Rectal smooth muscle tissue (tissue), 1 donor: ENCODE data around the gene RGL1.
A peak's percentile ranks its signal among the peaks of the same experiment; 100 is the strongest.
"Not testable (repeated sequence)": the region's sequence is repeated elsewhere in the genome, so short reads cannot be mapped to it uniquely, and the experiment has no call there.

Experiments
- H3K27ac ChIP-seq: one replicate; pipeline ENCODE4 v1.7.0; 2013; ENCODE audit warnings: low read depth, low read length, inconsistent platforms
- H3K27me3 ChIP-seq: one replicate; pipeline ENCODE4 v1.7.0; 2013; ENCODE audit warnings: low read length; ENCODE audit not compliant: control insufficient read depth, insufficient read depth
- H3K36me3 ChIP-seq: one replicate; pipeline ENCODE4 v1.7.0; 2013; ENCODE audit warnings: low read length; ENCODE audit not compliant: control insufficient read depth, insufficient read depth
- H3K4me1 ChIP-seq: one replicate; pipeline ENCODE4 v1.7.0; 2013; ENCODE audit warnings: low read length; ENCODE audit not compliant: control insufficient read depth, insufficient read depth
- H3K4me3 ChIP-seq: one replicate; pipeline ENCODE4 v1.7.0; 2013; ENCODE audit warnings: low read length
- H3K9ac ChIP-seq: one replicate; pipeline ENCODE4 v1.7.0; 2013; ENCODE audit warnings: low read length

The RGL1 gene

DNA sequence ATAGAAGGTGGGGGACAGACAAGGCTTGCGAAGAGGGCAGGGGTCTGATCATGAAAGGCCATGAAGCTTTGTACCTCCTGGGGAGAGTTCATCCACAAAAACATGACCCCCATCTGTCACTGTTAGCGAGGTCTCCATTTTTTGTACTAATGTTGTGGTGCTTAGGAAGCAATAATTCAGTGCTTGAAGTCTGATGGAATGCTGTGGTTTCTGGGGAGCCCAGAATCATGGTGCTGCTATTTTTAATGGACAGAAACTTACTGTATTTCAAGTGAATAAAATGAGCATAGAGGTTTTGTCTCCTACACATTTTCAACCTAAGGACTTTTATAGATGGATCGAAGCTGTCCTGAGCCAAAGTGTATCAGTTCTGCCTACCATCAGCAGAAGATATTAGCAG is 28.2 kb upstream of the RGL1 start:
- H3K4me3 ChIP-seq = no peak overlapping the region
- H3K27me3 ChIP-seq = no peaks in the 10 kb centered on the region
- no peaks in the 10 kb centered on the region for H3K36me3 ChIP-seq
- no peak overlapping the region for H3K27ac ChIP-seq
- H3K9ac ChIP-seq = no peak overlapping the region
- H3K4me1 ChIP-seq = no peaks in the 10 kb centered on the region

DNA sequence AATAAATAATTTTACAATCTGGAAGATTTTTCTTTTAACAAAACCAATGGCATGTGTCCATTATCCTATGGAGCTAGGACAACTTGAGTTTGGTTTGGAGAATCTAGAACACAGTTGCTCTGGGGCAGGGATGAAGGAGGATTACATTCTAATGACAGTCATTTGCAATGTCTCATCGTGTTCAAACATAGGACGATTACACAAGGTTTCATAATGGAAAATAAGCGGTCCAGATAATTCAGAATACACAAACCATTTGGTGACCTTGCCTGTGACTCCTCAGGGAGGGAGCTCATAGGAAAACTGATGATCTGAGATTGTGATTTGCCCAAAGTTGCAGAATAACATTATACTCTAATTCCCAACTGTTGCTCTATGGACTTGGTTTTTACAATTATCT is 27.6 kb upstream of the RGL1 start:
- Histone ChIP-seq H3K36me3 (no peaks in the 10 kb centered on the region), H3K27me3 (no peaks in the 10 kb centered on the region)

DNA sequence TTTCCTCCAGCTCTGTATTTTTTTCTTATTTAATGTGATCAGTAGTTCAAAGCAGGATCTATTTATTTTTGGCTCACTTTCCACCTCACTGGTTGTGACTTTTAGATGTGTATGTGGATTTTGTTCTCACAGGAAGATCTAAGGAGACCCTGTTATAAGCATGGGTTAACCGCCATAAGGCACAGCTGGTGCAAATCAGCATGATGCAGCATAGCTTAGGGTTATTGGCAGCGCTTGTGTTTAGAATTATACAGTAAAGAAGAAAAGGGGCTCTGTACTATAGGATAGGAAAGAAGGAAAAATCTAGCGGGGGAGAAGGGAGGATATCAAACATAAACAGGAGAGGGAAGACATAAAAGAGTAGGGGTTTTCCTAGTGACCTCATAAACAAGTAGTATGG is 26.9 kb upstream of the RGL1 start:
- Histone ChIP-seq H3K36me3 (no peaks in the 10 kb centered on the region), H3K27ac (no peak overlapping the region), H3K27me3 (no peaks in the 10 kb centered on the region), H3K4me1 (no peaks in the 10 kb centered on the region), H3K9ac (no peak overlapping the region), H3K4me3 (no peak overlapping the region)

More for the DNA sequence above, 27.6 kb upstream of the RGL1 start:
- Histone ChIP-seq H3K27ac (no peak overlapping the region), H3K4me3 (no peak overlapping the region), H3K4me1 (no peaks in the 10 kb centered on the region), H3K9ac (no peak overlapping the region)

GRCh38 chr1:183778568-183779433 is 26.1 kb upstream of the RGL1 start:
- H3K36me3 ChIP-seq = no peaks in the 10 kb centered on the region
- no peaks in the 10 kb centered on the region for H3K27me3 ChIP-seq
- no peak overlapping the region for H3K4me3 ChIP-seq
- no peak overlapping the region for H3K9ac ChIP-seq
- no peak overlapping the region for H3K27ac ChIP-seq
- H3K4me1 ChIP-seq = no peaks in the 10 kb centered on the region

- Histone ChIP-seq H3K9ac (no peak overlapping the region), H3K36me3 (no peaks in the 10 kb centered on the region), H3K27me3 (no peaks in the 10 kb centered on the region), H3K27ac (no peak overlapping the region), H3K4me1 (peaks cover 3% of the 10 kb centered on the region), H3K4me3 (no peak overlapping the region)
Observed at GRCh38 chr1:183780159-183780558, 24.8 kb upstream of the RGL1 start.

DNA sequence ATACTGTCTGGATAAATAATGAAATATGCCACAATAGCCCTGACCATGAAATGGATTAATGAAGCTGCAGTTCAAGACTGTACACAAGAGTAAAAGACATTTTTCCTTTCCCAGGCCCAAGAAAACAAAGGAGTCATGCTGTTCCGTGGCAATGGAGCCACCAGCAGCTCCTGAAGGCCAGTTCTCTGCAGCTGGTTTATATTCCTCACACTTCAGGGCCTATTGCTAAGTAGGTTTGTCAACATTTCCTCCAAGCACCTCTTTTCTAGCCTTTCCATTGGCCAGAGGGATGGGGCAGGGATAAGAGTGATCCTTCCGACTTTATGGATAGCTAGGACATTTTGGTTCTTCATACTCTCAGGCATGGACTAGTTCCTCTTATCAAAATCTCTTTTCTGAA is 24.2 kb upstream of the RGL1 start:
- Histone ChIP-seq H3K9ac (no peak overlapping the region), H3K36me3 (no peaks in the 10 kb centered on the region), H3K4me3 (no peak overlapping the region), H3K27me3 (no peaks in the 10 kb centered on the region), H3K4me1 (peaks cover 3% of the 10 kb centered on the region), H3K27ac (no peak overlapping the region)

- peaks cover 3% of the 10 kb centered on the region for H3K4me1 ChIP-seq
- H3K27me3 ChIP-seq = no peaks in the 10 kb centered on the region
- H3K36me3 ChIP-seq = no peaks in the 10 kb centered on the region
- H3K9ac ChIP-seq = no peak overlapping the region
- no peak overlapping the region for H3K27ac ChIP-seq
- H3K4me3 ChIP-seq = no peak overlapping the region
Observed at GRCh38 chr1:183783342-183783741, 21.6 kb upstream of the RGL1 start.

- Histone ChIP-seq H3K27me3 (no peaks in the 10 kb centered on the region), H3K9ac (no peak overlapping the region), H3K36me3 (no peaks in the 10 kb centered on the region), H3K27ac (no peak overlapping the region), H3K4me3 (no peak overlapping the region), H3K4me1 (peaks cover 3% of the 10 kb centered on the region)
Observed at GRCh38 chr1:183783767-183784637, 20.9 kb upstream of the RGL1 start.

DNA sequence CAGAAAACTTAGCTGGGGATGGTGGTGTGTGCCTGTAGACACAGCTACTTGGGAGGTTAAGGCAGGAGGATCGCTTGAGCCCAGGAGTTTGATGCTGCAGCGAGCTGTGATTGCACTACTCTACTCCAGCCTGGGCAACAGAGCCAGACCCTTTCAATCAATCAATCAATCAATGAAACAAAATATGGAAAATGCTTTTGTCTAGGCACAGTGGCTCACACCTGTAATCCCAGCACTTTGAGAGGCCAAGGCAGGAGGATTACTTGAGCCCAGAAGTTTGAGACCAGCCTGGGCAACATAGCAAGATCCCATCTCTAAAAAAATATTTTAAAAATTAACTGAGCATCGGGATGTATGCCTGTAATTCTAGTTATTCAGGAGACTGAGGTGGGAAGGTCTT is 19.0 kb upstream of the RGL1 start:
- H3K36me3 ChIP-seq, H3K9ac ChIP-seq, H3K27me3 ChIP-seq, H3K27ac ChIP-seq, H3K4me1 ChIP-seq, H3K4me3 ChIP-seq: not testable (repeated sequence)

GRCh38 chr1:183787704-183788103 is 17.2 kb upstream of the RGL1 start:
- H3K27me3 ChIP-seq = no peaks in the 10 kb centered on the region
- H3K9ac ChIP-seq = no peak overlapping the region
- no peaks in the 10 kb centered on the region for H3K36me3 ChIP-seq
- peaks cover 3% of the 10 kb centered on the region for H3K4me1 ChIP-seq
- H3K27ac ChIP-seq = no peak overlapping the region
- H3K4me3 ChIP-seq = no peak overlapping the region

DNA sequence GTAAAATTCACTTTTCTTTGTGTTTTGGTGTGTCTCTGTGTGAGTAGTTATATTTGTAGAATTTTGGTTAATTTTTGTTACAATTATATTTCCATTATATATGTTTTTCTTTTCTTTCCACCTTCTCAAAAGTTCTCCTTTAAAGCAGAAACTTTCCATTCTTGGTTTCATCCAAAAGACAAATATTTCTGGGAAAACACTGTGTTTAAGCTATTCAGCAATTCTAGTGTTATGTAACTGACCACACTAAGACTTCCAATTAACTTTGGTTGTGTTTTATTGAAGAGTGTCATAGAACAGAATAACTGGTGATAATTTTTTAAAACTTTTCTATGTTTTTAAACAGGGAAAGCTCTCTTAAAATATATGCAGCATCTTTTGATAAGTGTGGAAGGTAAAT is 13.6 kb upstream of the RGL1 start:
- H3K9ac ChIP-seq = no peak overlapping the region
- no peaks in the 10 kb centered on the region for H3K4me1 ChIP-seq
- no peaks in the 10 kb centered on the region for H3K27me3 ChIP-seq
- H3K4me3 ChIP-seq = no peak overlapping the region
- H3K27ac ChIP-seq = peak overlapping the region; percentile 12
- H3K36me3 ChIP-seq = no peaks in the 10 kb centered on the region

- no peak overlapping the region for H3K27ac ChIP-seq
- H3K27me3 ChIP-seq = no peaks in the 10 kb centered on the region
- H3K4me3 ChIP-seq = no peak overlapping the region
- no peaks in the 10 kb centered on the region for H3K4me1 ChIP-seq
- H3K9ac ChIP-seq = no peak overlapping the region
- H3K36me3 ChIP-seq = no peaks in the 10 kb centered on the region
Observed at GRCh38 chr1:183792300-183792699, 12.6 kb upstream of the RGL1 start.
